GM19324 (cell line): ENCODE results near the gene MSN.

Experiments used
- ATAC-seq: cut with Tn5 transposase; IDR thresholded peaks from one replicate; pipeline ENCODE4 v1.9.1; 2021; ENCODE audit warnings: mild to moderate bottlenecking, moderate library complexity; ENCODE audit not compliant: unreplicated experiment, low FRiP score

Gene MSN

DNA sequence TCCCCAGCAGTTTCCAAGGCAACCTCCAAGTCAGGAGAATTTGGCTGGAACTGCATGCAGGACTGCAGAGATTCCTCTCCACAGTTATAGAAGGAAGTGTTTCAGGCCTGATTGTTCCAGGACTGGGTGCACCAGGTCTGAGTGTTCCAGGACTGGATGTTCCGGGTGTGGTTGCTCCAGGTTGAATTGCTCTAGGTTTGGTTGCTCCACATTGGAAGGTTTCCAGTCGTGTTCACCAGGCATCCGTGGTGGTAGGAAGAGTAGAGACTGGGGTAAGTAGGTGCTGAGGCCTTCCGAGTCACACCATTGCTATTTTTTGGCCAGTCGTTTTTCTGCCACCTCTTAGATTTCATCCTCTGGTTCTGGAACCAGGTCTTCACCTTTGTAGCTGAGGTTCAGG is 105.4 kb downstream of the MSN start:
- no peak for ATAC-seq

DNA sequence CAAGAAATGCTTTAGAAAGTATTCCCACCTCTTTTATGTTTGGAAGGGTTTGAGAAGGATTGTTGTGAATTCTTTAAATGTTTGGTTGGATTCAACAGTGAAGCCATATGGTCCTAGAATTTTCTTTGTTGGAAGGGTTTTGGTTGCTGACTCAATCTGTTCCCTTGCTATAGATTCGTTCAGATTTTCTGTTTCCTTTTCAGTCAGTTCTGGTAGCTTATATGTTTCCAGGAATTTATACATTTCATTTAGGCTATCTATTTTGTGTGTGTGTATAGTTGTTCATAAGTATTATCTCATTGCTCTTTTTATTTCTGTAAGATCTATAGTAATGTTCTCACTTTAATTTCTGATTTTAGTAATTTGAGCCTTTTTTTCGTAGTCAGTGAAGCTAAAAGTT is 114.4 kb downstream of the MSN start:
- no peak for ATAC-seq

DNA sequence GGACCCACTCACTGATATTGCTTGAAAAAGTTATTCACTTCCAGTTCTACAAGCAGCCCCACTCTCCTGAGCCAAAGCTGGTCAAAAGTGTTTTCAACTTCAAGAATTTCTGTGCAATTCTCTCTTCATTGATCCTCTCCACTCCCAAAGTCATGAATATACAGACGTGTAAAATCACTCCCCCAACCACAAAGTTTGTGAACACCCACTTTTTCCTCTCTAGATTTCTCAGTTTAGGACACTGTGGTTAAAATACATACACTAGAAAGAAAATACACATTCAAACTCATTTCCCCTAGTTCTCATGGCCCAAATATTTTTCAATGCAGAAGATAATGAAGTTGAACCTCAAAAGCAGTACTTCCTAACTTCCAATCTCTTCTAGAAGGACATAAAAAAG is 116.3 kb downstream of the MSN start:
- ATAC-seq = no peak
